Breast epithelium (tissue), 3 donors: ENCODE measurements around the gene MIEF2.

Experiments used
- CTCF ChIP-seq, 3 donors: fragments of 450-650 bp; IDR thresholded peaks; one replicate each; pipeline ENCODE4 v1.5.1; 2016 to 2017; ENCODE audit warnings: antibody characterized with exemption in 3 of 3, mild to moderate bottlenecking in 3 of 3, moderate library complexity in 3 of 3
- POLR2A ChIP-seq: fragments of 450-650 bp; IDR thresholded peaks from one replicate; pipeline ENCODE4 v1.6.1; 2016; ENCODE audit warnings: antibody characterized with exemption, mild to moderate bottlenecking, moderate library complexity

GRCh38 chr17:18227635-18228034 lies 32.8 kb upstream of the MIEF2 start:
- no peak for TF ChIP-seq CTCF (IDR thresholded peaks at IDR 0.05)
- no peak for TF ChIP-seq POLR2A
